ACC112 (cell line): Measurements from ENCODE around the gene BRD9.
"Not testable (repeated sequence)": the region's sequence is repeated elsewhere in the genome, so short reads cannot be mapped to it uniquely, and the experiment has no call there.

Source experiments
- H2AFZ ChIP-seq: fragments of 200-600 bp; sonication (generic); one replicate; pipeline ENCODE4 v1.6.0; 2017; ENCODE audit warnings: antibody characterized with exemption, low read length; ENCODE audit not compliant: unreplicated experiment
- H3K27ac ChIP-seq: fragments of 200-600 bp; sonication (generic); 2 replicates; pipeline ENCODE4 v1.5.1; 2014; ENCODE audit warnings: low read depth, mild to moderate bottlenecking, antibody characterized with exemption, low read length, moderate library complexity
- H3K27me3 ChIP-seq: fragments of 200-600 bp; sonication (generic); 2 replicates; pipeline ENCODE4 v1.6.1; 2014; ENCODE audit warnings: mild to moderate bottlenecking, antibody characterized with exemption, low read length, moderate library complexity, mixed read lengths; ENCODE audit not compliant: insufficient read depth
- H3K36me3 ChIP-seq: fragments of 200-600 bp; sonication (generic); 2 replicates; pipeline ENCODE4 v1.6.1; 2016; ENCODE audit warnings: mild to moderate bottlenecking, antibody characterized with exemption, low read length, moderate library complexity, mixed read lengths; ENCODE audit not compliant: insufficient read depth
- H3K4me1 ChIP-seq: fragments of 200-600 bp; sonication (generic); one replicate; pipeline ENCODE4 v1.6.1; 2016; ENCODE audit warnings: low read length, mixed read lengths; ENCODE audit not compliant: insufficient read depth, unreplicated experiment, control insufficient read depth
- H3K4me3 ChIP-seq: fragments of 200-600 bp; sonication (generic); 2 replicates; pipeline ENCODE4 v1.5.1; 2014; ENCODE audit warnings: mild to moderate bottlenecking, low read depth, low read length
- H3K79me2 ChIP-seq: fragments of 200-600 bp; sonication (generic); one replicate; pipeline ENCODE4 v1.6.0; 2016; ENCODE audit warnings: low read length; ENCODE audit not compliant: control insufficient read depth, unreplicated experiment, insufficient read depth

The BRD9 gene

GRCh38 chr5:892394-893136 lies at the start of gene BRD9, which contains the start of gene TRIP13:
TSS of gene BRD9 (minus strand) at chr5:892801. CDS start at chr5:892657, 144 bp downstream.
TSS of gene TRIP13 (plus strand) at chr5:892884. CDS start at chr5:892999, 115 bp downstream.
- Histone ChIP-seq H3K36me3 (peaks cover 23% of the 10 kb centered on the region), H3K27ac (peak within 1 kb of the TSS; percentile 73), H2AFZ (peak within 1 kb of the TSS; percentile 88), H3K4me1 (peaks cover 27% of the 10 kb centered on the region), H3K79me2 (peaks cover 78% of the 10 kb centered on the region), H3K4me3 (peak within 1 kb of the TSS; percentile 95), H3K27me3 (no peaks in the 10 kb centered on the region)

GRCh38 chr5:940741-941140 lies 48.1 kb upstream of the BRD9 start:
- not testable (repeated sequence) for H3K4me1 ChIP-seq, H3K27ac ChIP-seq, H3K36me3 ChIP-seq, H3K79me2 ChIP-seq, H2AFZ ChIP-seq, H3K4me3 ChIP-seq
- peaks cover 76% of the 10 kb centered on the region for H3K27me3 ChIP-seq

GRCh38 chr5:939368-939767 lies 46.8 kb upstream of the BRD9 start:
- no peaks in the 10 kb centered on the region for H3K79me2 ChIP-seq
- no peak overlapping the region for H3K27ac ChIP-seq
- H3K36me3 ChIP-seq, result no peaks in the 10 kb centered on the region
- H3K4me1 ChIP-seq, result no peaks in the 10 kb centered on the region
- peaks cover 70% of the 10 kb centered on the region for H3K27me3 ChIP-seq
- H2AFZ ChIP-seq, result no peak overlapping the region
- no peak overlapping the region for H3K4me3 ChIP-seq

GRCh38 chr5:937151-937924 lies 44.7 kb upstream of the BRD9 start:
- H3K79me2 ChIP-seq, result no peaks in the 10 kb centered on the region
- H2AFZ ChIP-seq, result no peak overlapping the region
- no peaks in the 10 kb centered on the region for H3K4me1 ChIP-seq
- H3K27ac ChIP-seq, result no peak overlapping the region
- peaks cover 56% of the 10 kb centered on the region for H3K27me3 ChIP-seq
- no peaks in the 10 kb centered on the region for H3K36me3 ChIP-seq
- H3K4me3 ChIP-seq, result no peak overlapping the region

GRCh38 chr5:936149-937144 lies 43.8 kb upstream of the BRD9 start:
- Histone ChIP-seq H3K36me3 (no peaks in the 10 kb centered on the region), H2AFZ (no peak overlapping the region)

GRCh38 chr5:935510-936084 lies 43.0 kb upstream of the BRD9 start:
- Histone ChIP-seq H2AFZ (no peak overlapping the region), H3K36me3 (no peaks in the 10 kb centered on the region), H3K4me1 (no peaks in the 10 kb centered on the region), H3K27me3 (peaks cover 54% of the 10 kb centered on the region), H3K27ac (no peak overlapping the region), H3K4me3 (no peak overlapping the region), H3K79me2 (no peaks in the 10 kb centered on the region)

More at GRCh38 chr5:936149-937144, 43.8 kb upstream of the BRD9 start:
- Histone ChIP-seq H3K27me3 (peaks cover 58% of the 10 kb centered on the region), H3K27ac (no peak overlapping the region), H3K4me3 (no peak overlapping the region), H3K79me2 (no peaks in the 10 kb centered on the region), H3K4me1 (no peaks in the 10 kb centered on the region)

- H3K27ac ChIP-seq, H2AFZ ChIP-seq, H3K4me1 ChIP-seq, H3K36me3 ChIP-seq, H3K79me2 ChIP-seq, H3K4me3 ChIP-seq: not testable (repeated sequence)
- H3K27me3 ChIP-seq, result peaks cover 50% of the 10 kb centered on the region
Measured at GRCh38 chr5:934381-934967, 41.9 kb upstream of the BRD9 start.

GRCh38 chr5:933951-934350 lies 41.4 kb upstream of the BRD9 start:
- H3K4me3 ChIP-seq, H3K36me3 ChIP-seq, H3K4me1 ChIP-seq, H3K79me2 ChIP-seq, H2AFZ ChIP-seq, H3K27ac ChIP-seq: not testable (repeated sequence)
- H3K27me3 ChIP-seq, result peaks cover 45% of the 10 kb centered on the region

GRCh38 chr5:933251-933861 lies 40.8 kb upstream of the BRD9 start:
- H3K4me1 ChIP-seq, result no peaks in the 10 kb centered on the region
- H3K4me3 ChIP-seq, result no peak overlapping the region
- no peaks in the 10 kb centered on the region for H3K36me3 ChIP-seq
- H2AFZ ChIP-seq, result no peak overlapping the region
- H3K27ac ChIP-seq, result no peak overlapping the region
- no peaks in the 10 kb centered on the region for H3K79me2 ChIP-seq
- peaks cover 39% of the 10 kb centered on the region for H3K27me3 ChIP-seq
